NCI-H1417 (cell line): Measurements from ENCODE around the gene PYGO2.
"Not testable (repeated sequence)": the region's sequence is repeated elsewhere in the genome, so short reads cannot be mapped to it uniquely, and the experiment has no call there.

Experiments
- DNase-seq, 3 experiments: peaks; one replicate each; lab custom pipeline; 2025; lab: John Stamatoyannopoulos, UW

PYGO2 gene

DNA sequence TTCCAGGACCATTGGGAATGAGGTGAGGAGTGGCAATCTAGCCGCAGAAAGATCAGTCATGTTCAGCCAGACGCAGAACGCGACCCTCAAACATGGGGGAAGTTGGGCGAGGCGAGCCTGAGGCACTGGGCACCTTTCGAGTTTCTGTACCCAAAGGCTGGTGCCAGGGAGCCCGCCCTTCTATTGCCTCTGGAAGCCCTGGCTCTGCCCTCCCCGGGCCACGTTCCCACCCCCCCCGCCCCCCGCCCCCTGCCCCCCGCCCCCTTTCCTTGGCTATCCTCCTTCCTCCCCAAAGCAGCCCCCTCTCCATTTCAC, 38.8 kb upstream of the PYGO2 start:
- peak in 2 of 3 experiments; percentile 65 to 78 for DNase-seq

GRCh38 chr1:154999571-155000410, 38.2 kb upstream of the PYGO2 start:
- DNase-seq = peak; percentile 43 to 78 (median 77)

DNA sequence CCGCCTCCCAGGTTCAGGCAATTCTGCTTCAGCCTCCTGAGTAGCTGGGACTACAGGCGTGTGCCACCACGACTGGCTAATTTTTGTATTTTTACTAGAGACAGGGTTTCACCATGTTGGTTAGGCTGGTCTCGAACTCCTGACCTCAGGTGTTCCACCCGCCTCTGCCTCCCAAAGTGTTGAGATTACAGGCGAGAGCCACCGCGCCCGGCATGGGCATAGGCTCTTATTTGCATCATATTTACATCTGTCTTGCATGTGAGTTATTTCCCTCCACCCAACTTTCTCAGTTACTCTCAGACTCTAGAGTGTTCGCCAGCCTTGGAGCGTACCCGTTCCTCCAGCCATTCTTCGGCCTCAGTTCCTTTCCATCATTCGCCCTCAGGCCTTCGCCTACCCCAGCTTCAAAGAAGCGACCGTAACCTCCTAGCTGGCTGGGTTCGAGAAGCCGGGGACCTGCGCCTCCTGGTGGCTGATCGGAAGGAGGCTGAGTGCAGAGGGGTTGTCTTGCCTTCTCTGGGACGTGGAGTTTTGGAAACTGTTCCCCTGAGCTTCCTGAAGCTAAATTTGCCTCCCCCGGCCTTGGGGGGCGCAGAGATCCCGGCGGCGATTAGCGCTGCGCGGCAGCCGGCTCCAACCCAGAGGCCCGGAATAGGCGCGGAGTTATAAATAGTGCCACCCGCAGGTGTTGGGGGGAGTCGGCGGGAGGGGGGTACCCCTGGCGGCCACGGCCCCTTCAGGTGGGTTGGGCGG, 37.4 kb upstream of the PYGO2 start:
- peak; percentile 63 to 82 (median 74) for DNase-seq

- no peak for DNase-seq
Observed at GRCh38 chr1:154998201-154998780, 36.7 kb upstream of the PYGO2 start.

DNA sequence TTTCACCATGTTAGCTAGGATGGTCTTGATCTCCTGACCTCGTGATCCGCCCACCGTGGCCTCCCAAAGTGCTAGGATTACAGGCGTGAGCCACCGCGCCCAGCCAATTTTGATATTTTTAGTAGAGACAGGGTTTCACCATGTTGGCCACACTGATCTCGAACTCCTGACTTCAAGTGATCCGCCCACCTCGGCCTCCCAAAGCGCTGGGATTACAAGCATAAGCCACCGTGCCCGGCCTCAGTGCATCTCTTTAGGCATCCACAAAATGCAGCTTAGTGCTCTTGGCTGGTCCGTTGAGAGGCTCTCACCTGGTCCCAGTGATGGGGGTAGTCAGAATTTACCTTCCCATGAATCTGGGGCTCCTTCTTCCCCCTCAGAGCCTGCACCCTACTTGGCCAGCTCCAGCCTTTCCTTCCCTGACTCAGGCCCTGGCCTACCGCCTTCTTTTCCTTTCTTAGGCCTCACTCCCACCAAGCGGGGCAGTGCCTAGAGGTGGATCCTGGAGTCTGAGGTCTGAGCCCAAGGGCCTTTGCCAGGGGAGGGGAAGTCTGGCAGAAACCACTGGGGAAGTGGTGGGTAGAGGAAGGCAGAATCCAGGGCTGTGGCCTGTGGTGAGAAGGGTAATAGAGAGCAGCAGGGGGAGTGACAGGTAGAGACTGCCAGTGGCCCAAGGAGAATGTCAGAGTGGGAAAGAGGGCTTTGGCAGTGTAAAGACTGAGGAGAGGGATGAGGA, 35.6 kb upstream of the PYGO2 start:
- DNase-seq = no peak

- peak in 1 of 3 experiments; percentile 9 for DNase-seq
Observed at GRCh38 chr1:154995301-154995983, 33.9 kb upstream of the PYGO2 start.

DNA sequence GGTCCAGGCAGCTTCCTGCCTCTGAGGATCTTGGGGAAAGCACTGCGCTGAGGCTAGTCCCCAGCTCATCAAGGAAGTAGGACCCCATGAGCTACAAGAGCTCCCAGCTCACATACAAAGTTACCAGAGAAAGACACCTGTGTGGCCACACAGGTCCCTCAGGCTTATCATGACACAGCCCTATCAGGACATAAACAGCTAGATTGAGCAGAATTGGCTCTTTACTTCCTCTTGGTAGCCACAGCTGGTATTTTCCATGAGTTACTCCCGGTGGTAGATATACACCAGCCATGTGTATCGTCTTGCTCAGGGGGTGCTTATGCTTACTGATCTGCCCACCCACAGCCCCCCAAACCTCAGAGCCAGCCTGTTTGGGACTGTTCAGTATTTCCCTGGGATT, 33.0 kb upstream of the PYGO2 start:
- no peak for DNase-seq

DNA sequence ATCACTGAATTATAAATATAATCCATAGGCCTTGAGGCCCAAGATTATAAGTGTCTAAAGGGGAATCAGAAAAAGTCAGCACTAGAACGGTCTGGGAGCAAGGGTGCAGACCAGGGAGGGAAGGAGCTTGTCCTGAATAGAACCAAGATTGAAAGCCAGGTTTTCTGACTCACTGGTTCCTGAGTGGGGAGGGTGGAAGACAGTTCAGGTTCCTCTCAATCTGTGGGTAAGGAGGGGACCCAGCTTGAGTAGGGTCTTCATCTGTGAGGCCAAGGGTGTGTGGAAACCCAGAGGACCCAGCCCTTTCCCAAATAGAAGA, 32.6 kb upstream of the PYGO2 start:
- no peak for DNase-seq

GRCh38 chr1:154993572-154994268, 32.1 kb upstream of the PYGO2 start, which contains the start of gene LENEP:
LENEP (plus strand) TSS chr1:154993586; CDS start chr1:154993608, 22 bp downstream.
- DNase-seq = peak in 1 of 3 experiments; percentile 34

DNA sequence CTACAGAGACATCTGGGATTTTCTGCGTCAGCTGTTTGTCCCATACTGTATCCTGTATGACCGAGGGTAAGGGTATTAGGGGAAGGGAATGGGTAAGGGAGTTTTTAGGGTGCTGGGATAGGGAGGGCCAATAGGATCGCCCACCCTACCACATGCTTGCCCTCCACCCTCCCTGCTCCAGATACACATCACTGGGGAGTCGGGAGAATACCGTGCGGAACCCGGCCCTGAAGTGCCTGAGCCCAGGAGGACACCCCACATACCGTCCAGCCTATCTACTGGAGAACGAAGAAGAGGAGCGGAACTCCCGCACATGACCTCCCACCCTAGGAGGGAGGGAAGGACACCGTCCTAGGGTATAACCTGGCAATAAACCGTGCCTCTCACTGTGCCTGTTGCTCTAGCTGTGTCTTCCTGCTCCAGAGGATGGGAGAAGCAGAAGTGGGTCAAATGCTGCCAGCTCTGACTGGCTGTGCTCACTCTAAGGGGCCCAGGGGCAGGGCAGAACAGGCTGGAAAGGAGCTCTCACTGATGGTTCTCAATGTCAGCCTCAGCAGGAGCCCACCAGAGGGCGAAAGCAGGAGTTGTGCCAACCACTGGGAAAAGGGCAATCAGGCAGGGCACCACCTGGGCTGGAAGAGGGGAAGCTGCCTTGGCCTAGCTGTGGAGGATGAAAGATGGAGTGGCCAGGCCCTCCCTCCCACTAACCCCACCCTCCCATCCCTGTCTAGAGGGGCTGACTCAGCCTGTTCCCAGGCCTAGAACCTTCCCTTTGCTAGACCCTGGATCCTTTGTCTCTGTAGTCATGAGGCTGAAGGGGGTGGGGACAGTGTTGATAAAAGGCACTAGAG, 31.4 kb upstream of the PYGO2 start:
- DNase-seq = peak in 1 of 3 experiments; percentile 35

- no peak for DNase-seq
Observed at GRCh38 chr1:154990276-154990675, 28.7 kb upstream of the PYGO2 start.

- DNase-seq = no peak
Observed at GRCh38 chr1:154989195-154989860, 27.7 kb upstream of the PYGO2 start.

DNA sequence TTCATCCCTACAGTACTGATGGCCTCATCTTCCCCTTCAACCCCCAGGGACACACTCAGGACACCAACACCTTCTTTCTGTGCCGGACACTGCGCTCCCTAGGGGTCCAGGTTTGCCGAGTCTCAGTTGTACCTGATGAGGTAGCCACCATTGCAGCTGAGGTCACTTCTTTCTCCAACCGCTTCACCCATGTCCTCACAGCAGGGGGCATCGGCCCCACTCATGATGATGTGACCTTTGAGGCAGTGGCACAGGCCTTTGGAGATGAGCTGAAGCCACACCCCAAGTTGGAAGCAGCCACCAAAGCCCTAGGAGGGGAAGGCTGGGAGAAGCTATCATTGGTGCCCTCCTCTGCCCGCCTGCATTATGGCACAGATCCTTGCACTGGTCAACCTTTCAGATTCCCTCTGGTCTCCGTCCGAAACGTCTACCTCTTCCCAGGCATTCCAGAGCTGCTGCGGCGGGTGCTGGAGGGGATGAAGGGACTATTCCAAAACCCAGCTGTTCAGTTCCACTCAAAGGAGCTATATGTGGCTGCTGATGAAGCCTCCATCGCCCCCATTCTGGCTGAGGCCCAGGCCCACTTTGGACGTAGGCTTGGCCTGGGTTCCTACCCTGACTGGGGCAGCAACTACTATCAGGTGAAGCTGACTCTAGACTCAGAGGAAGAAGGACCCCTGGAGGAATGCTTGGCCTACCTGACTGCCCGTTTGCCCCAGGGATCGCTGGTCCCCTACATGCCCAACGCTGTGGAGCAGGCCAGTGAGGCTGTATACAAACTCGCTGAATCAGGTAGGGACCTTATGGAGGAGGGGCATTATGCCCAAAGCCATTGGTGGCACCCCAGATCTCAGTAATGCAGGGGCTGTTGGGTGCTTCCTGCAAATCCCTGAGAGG, 26.7 kb upstream of the PYGO2 start:
- DNase-seq = no peak

GRCh38 chr1:154987326-154987725, 25.7 kb upstream of the PYGO2 start:
- DNase-seq = no peak

GRCh38 chr1:154986736-154987135, 25.2 kb upstream of the PYGO2 start:
- DNase-seq = not testable (repeated sequence)

DNA sequence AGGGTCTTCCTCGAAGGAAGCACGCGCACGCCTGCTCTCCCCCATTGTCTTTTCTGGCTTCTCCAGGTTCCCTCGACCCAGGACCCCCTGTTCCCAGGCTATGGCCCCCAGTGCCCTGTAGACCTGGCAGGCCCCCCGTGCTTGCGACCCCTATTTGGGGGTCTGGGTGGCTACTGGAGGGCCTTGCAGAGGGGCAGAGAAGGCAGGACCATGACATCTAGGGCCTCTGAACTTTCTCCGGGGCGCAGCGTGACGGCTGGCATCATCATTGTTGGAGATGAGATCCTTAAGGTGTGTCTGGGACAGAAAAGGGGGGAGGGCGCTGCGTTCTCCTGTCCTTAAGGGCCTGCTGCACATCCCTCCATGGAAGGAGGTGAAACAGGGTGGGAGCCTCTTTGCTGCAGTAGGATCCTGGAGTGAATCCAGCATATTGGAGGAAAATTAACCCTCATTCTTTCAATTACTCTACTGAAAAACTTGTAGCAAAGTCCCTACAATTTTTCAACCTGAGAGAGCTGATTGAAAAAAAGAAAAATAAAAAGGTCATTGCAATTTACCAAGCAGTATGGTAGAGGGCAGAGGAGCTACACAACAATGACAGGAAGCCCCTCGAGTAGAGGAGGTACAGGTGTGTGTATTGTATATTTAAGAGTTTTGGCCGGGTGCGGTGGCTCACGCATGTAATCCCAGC, 22.3 kb upstream of the PYGO2 start:
- peak in 2 of 3 experiments; percentile 25 to 39 for DNase-seq

- DNase-seq = peak; percentile 99 to 100 (median 100)
Observed at GRCh38 chr1:154982897-154983648, 21.5 kb upstream of the PYGO2 start, which contains the start of gene FLAD1. FLAD1 (plus strand) TSS chr1:154983344; CDS start chr1:154983695, 351 bp downstream.
